Stimulated activated memory B cell treated with anti-CD40 and anti-IgM and Interleukin-4, amounts not matched to agents 10 μg/mL and 1 μg/mL and 100 μg/mL, for 72 hours (primary cell): ENCODE data around the gene IP6K1.

Source experiments
- ATAC-seq: fragments of 150-1000 bp; cut with Tn5 transposase; 2 replicates; pipeline ENCODE4 v1.10.0; 2021
- H3K27ac Mint-ChIP-seq: one replicate; pipeline ENCODE4 v1.8.0; 2022; ENCODE audit warnings: mild to moderate bottlenecking, mixed read lengths
- H3K27me3 Mint-ChIP-seq: one replicate; pipeline ENCODE4 v1.8.0; 2022; ENCODE audit warnings: mixed read lengths
- H3K36me3 Mint-ChIP-seq: one replicate; pipeline ENCODE4 v1.8.0; 2022; ENCODE audit warnings: mixed read lengths
- H3K4me1 Mint-ChIP-seq: one replicate; pipeline ENCODE4 v1.8.0; 2022; ENCODE audit warnings: mixed read lengths
- H3K4me3 Mint-ChIP-seq: one replicate; pipeline ENCODE4 v1.8.0; 2022; ENCODE audit warnings: mild to moderate bottlenecking, moderate library complexity, mixed read lengths
- H3K9me3 Mint-ChIP-seq: one replicate; pipeline ENCODE4 v1.8.0; 2022; ENCODE audit warnings: mixed read lengths

IP6K1 gene

DNA sequence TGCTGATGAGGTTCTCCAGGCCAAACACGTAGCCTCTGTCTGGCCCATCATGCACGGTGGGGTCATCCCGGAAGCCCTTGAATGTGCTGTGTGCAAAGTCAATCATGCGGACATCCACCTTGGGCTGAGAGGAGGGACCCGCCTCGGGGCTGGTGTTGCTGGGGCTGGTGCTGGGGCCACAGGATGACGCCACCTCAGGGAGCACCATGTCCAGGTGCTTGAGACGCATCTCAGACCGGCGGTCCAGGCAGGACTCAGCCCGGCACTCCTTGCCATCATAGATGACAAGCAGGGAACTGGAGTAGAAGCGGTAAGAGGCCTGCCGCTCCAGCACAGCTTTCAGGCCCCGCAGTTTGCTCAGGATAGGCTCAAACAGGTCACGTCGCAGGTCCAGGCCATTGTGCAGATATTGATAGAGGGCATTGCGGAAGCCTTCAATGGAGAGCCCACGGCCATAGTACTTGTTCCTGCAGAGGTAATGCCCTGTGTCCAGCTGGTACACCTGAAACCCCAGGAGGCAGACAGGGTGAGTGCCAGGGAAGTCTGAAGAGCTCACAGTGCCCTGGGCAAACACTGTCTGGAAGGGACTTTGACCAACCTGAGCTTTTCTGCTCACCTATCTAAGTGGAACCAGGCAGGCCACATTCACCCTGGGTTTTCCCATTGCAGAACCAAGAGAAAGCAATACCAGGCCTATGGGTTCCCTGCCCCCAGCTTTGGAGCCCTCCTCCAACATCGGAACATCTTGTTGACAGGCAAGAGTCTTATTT is 59.0 kb downstream of the IP6K1 start:
- Mint-ChIP-seq H3K27ac (peak overlapping the region; percentile 99), H3K4me1 (peaks cover 58% of the 10 kb centered on the region), H3K27me3 (no peaks in the 10 kb centered on the region), H3K4me3 (peak overlapping the region; percentile 18), H3K9me3 (no peaks in the 10 kb centered on the region), H3K36me3 (peaks cover 37% of the 10 kb centered on the region)
- peak; percentile 37 for ATAC-seq

GRCh38 chr3:49725906-49726681 is 60.2 kb downstream of the IP6K1 start:
- H3K4me3 Mint-ChIP-seq: no peak overlapping the region
- ATAC-seq: no peak
- peaks cover 33% of the 10 kb centered on the region for H3K36me3 Mint-ChIP-seq
- H3K4me1 Mint-ChIP-seq: peaks cover 65% of the 10 kb centered on the region
- peak overlapping the region; percentile 99 for H3K27ac Mint-ChIP-seq
- no peaks in the 10 kb centered on the region for H3K9me3 Mint-ChIP-seq
- H3K27me3 Mint-ChIP-seq: no peaks in the 10 kb centered on the region

DNA sequence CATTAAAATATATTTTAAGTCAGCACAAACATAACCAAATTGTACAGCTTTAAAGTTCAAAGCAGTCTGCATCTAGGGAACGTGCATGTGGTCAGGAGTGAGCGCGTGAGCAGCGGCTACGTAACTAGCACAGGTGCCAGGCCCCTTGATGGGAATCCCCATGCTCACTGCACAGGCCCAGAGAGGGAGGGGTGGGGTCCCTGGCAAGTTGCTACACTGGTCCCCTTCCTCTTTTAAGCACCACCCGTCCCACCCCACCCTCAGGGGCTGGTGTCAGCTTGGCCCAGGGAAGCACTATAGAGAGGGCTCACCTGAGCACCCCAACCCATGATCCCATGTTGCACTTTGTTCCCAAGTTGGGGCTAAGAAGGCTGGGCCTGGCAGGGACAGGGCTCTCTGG is 61.8 kb downstream of the IP6K1 start:
- Mint-ChIP-seq H3K36me3 (peaks cover 30% of the 10 kb centered on the region), H3K27me3 (no peaks in the 10 kb centered on the region), H3K4me3 (peak overlapping the region; percentile 87), H3K27ac (peak overlapping the region; percentile 99), H3K4me1 (peaks cover 80% of the 10 kb centered on the region), H3K9me3 (no peaks in the 10 kb centered on the region)
- peak; percentile 22 for ATAC-seq

DNA sequence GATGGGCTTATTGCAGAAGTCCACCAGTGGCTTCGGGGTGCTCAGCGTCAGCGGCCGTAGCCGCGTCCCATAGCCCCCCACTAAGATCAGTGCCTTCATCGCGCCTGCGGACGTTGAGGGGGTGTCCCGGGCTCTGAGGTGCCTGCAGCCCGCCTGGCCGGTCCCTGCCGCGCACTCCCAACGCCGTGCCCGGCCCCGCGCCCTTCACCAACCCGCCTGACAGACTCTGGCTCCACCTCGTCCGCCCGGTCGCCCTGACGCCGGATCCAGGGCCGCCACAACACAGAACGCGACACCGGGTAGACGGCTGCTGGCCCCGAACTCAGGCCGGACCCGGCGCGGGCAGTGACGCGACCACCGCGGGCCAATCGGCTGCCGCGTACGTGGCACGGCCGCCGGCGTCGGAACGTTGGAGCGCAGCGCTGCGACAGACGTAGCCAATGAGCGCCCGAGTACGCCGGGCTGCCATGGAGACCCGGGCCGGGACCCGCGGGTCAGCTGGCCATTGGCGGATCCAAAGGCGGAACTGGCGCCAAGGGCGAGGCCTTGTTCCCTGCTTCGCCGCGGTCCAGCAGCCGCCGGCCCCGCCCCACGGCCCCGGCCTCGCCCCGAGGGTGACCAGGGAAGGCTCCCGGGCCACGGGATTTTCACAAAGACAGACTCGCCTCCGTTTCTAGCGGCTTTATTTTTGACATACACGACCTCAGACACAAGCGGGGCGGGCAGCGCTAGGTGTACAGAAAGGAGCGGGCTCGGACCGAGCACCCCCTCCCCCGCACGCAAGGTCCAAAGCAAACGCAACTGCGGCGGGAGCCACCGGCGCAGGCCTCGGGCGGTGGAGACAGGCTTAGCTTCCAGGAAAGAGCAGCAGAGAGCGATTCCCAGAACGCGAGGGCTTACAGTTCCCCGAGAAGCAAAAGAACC is 62.5 kb downstream of the IP6K1 start, which contains the start of gene GMPPB:
Gene GMPPB (minus strand): TSS at position 324 of the 924 bp plus-strand sequence. CDS start 225 bp downstream, at position 99.
- Mint-ChIP-seq H3K27ac (peak within 1 kb of the TSS; percentile 99), H3K36me3 (peaks cover 26% of the 10 kb centered on the region), H3K9me3 (no peaks in the 10 kb centered on the region), H3K4me1 (peaks cover 87% of the 10 kb centered on the region), H3K27me3 (no peaks in the 10 kb centered on the region), H3K4me3 (peak within 1 kb of the TSS; percentile 87)
- ATAC-seq: peak; percentile 91

GRCh38 chr3:49723296-49723627 is 63.1 kb downstream of the IP6K1 start:
- peaks cover 20% of the 10 kb centered on the region for H3K36me3 Mint-ChIP-seq
- ATAC-seq: peak; percentile 5
- peak overlapping the region; percentile 99 for H3K27ac Mint-ChIP-seq
- no peaks in the 10 kb centered on the region for H3K9me3 Mint-ChIP-seq
- peak overlapping the region; percentile 87 for H3K4me3 Mint-ChIP-seq
- no peaks in the 10 kb centered on the region for H3K27me3 Mint-ChIP-seq
- peaks cover 89% of the 10 kb centered on the region for H3K4me1 Mint-ChIP-seq

DNA sequence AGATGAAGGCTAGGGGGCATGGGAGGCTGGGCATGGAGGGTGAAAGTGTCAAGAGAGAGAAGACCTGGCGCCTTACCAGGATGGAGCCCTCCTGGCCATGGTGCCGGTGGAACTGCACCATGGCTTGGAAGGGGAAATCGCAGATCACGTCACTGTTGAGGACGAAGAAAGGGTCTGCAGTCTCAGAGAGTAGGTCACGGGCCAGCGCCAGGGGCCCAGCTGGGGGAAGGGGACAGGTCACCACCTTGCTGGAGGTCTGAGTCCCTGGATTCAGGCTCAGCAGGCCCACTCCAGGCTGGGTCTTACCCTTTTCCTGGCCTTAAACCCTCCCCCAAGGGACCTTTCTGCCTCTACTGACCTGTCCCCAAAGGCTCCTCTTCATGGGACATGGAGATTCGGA is 63.4 kb downstream of the IP6K1 start:
- ATAC-seq: no peak
- H3K27ac Mint-ChIP-seq: peak overlapping the region; percentile 99
- H3K9me3 Mint-ChIP-seq: no peaks in the 10 kb centered on the region
- H3K4me1 Mint-ChIP-seq: peaks cover 86% of the 10 kb centered on the region
- H3K4me3 Mint-ChIP-seq: peak overlapping the region; percentile 87
- no peaks in the 10 kb centered on the region for H3K27me3 Mint-ChIP-seq
- peaks cover 17% of the 10 kb centered on the region for H3K36me3 Mint-ChIP-seq

DNA sequence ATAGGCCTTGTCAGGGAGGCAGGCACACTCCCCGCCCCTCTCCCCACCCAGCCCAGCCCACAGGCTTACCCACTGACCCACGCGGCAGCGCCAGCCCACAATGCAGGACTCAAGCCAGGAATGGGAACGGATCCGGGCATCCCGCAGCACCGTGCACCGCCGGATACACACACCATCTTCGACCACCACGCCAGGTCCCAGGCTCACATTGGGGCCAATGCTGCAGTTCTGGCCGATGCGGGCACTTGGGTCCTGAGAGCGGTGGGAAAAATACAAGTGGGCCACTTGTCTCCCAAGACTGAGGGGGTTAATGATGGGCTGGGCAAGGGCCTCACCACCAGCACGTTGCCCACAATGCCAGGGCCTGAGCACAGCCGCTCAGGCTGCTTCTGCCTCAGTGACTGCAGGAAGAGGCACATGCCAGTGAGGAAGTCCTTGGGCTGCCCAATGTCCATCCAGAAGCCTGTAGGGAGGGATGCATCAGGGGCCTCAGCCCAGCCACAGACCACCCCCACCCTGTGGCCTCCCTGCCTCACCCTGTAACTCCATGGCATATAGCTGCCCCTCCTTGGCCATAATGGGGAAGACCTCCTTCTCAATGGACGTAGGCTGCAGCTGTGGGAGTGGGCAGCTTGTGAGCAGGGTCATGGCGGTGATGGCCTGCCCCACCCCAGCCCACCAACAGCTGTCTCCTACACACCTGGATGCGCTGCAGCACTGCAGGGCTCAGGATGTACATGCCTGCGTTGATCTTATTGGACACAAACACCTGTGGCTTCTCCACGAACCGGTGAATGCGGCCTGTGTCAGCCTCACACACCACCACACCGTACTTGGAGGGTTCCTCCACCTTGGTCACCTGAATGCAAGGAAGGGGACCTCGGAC is 64.2 kb downstream of the IP6K1 start:
- no peak for ATAC-seq
- peak overlapping the region; percentile 99 for H3K27ac Mint-ChIP-seq
- peaks cover 78% of the 10 kb centered on the region for H3K4me1 Mint-ChIP-seq
- peaks cover 9% of the 10 kb centered on the region for H3K36me3 Mint-ChIP-seq
- no peaks in the 10 kb centered on the region for H3K27me3 Mint-ChIP-seq
- peak overlapping the region; percentile 87 for H3K4me3 Mint-ChIP-seq
- no peaks in the 10 kb centered on the region for H3K9me3 Mint-ChIP-seq

GRCh38 chr3:49721596-49721895 is 64.8 kb downstream of the IP6K1 start:
- Mint-ChIP-seq H3K27me3 (no peaks in the 10 kb centered on the region), H3K4me3 (no peak overlapping the region), H3K4me1 (peaks cover 72% of the 10 kb centered on the region), H3K9me3 (no peaks in the 10 kb centered on the region), H3K27ac (peak overlapping the region; percentile 75), H3K36me3 (peaks cover 7% of the 10 kb centered on the region)
- no peak for ATAC-seq

- H3K27ac Mint-ChIP-seq: peak overlapping the region; percentile 75
- peaks cover 67% of the 10 kb centered on the region for H3K4me1 Mint-ChIP-seq
- no peak for ATAC-seq
- no peaks in the 10 kb centered on the region for H3K27me3 Mint-ChIP-seq
- H3K9me3 Mint-ChIP-seq: no peaks in the 10 kb centered on the region
- no peak overlapping the region for H3K4me3 Mint-ChIP-seq
- peaks cover 8% of the 10 kb centered on the region for H3K36me3 Mint-ChIP-seq
Observed at GRCh38 chr3:49720855-49721595, 65.3 kb downstream of the IP6K1 start.

GRCh38 chr3:49719214-49719884 is 67.0 kb downstream of the IP6K1 start, which contains the start of gene AMIGO3:
Gene AMIGO3, minus strand, starts transcription at chr3:49719684. Its CDS starts 219 bp downstream, at chr3:49719465.
- peak; percentile 83 for ATAC-seq
- Mint-ChIP-seq H3K27me3 (no peaks in the 10 kb centered on the region), H3K4me3 (peak within 1 kb of the TSS; percentile 84), H3K36me3 (peaks cover 21% of the 10 kb centered on the region), H3K9me3 (no peaks in the 10 kb centered on the region), H3K4me1 (peaks cover 53% of the 10 kb centered on the region), H3K27ac (peak within 1 kb of the TSS; percentile 75)

GRCh38 chr3:49718858-49719213 is 67.5 kb downstream of the IP6K1 start:
- H3K9me3 Mint-ChIP-seq: no peaks in the 10 kb centered on the region
- ATAC-seq: no peak
- H3K4me3 Mint-ChIP-seq: peak overlapping the region; percentile 84
- H3K4me1 Mint-ChIP-seq: peaks cover 47% of the 10 kb centered on the region
- no peaks in the 10 kb centered on the region for H3K27me3 Mint-ChIP-seq
- H3K27ac Mint-ChIP-seq: peak overlapping the region; percentile 75
- H3K36me3 Mint-ChIP-seq: peaks cover 26% of the 10 kb centered on the region

GRCh38 chr3:49717959-49718857 is 68.1 kb downstream of the IP6K1 start:
- ATAC-seq: no peak
- Mint-ChIP-seq H3K36me3 (peaks cover 26% of the 10 kb centered on the region), H3K4me3 (peak overlapping the region; percentile 84), H3K27ac (peak overlapping the region; percentile 75), H3K9me3 (no peaks in the 10 kb centered on the region), H3K4me1 (peaks cover 45% of the 10 kb centered on the region), H3K27me3 (no peaks in the 10 kb centered on the region)
